Testis (tissue), 3 donors: Measurements from ENCODE around the gene CADM1. TPM values are rescaled to one million over a fixed set of nuclear protein-coding genes. Genes with fewer than 3 reads are reported as not detected.

Experiments
- DNase-seq: peaks from one replicate; pipeline ENCODE4 v3.0.0-alpha.2; 2019
- H3K27ac ChIP-seq, 2 donors: fragments of 200-600 bp; sonication (generic); one replicate each; pipeline ENCODE4 v1.5.1; 2019
- H3K27me3 ChIP-seq: fragments of 200-600 bp; sonication (generic); one replicate; pipeline ENCODE4 v1.5.1; 2019
- H3K36me3 ChIP-seq: fragments of 200-600 bp; sonication (generic); one replicate; pipeline ENCODE4 v1.5.1; 2017; ENCODE audit warnings: low read depth; ENCODE audit errors: missing control alignments
- H3K4me1 ChIP-seq: fragments of 200-600 bp; sonication (generic); one replicate; pipeline ENCODE4 v1.5.1; 2019
- H3K4me3 ChIP-seq, 2 donors: fragments of 200-600 bp; sonication (generic); one replicate each; pipeline ENCODE4 v1.5.1; 2017 to 2019
- H3K9me3 ChIP-seq: fragments of 200-600 bp; sonication (generic); one replicate; pipeline ENCODE4 v1.5.1; 2017
- POLR2A ChIP-seq: fragments of 450-650 bp; IDR thresholded peaks from one replicate; pipeline ENCODE4 v1.6.1; 2017; ENCODE audit warnings: antibody characterized with exemption, mild to moderate bottlenecking, moderate library complexity
- WGBS, 2 donors: methylation state at CpG; one replicate each; pipeline ENCODE4 v1.1.5; 2018; 5-methylcytosine and 5-hydroxymethylcytosine counted together
- intact Hi-C: fragments of 100-400 bp; cut with DNase I; formaldehyde crosslinking; loops from one replicate; pipeline ENCODE4 v1.15.1; 2023; ENCODE audit warnings: low total_unique reads
- polyA plus RNA-seq: library from polyadenylated mRNA; stranded (reverse); fragments of 350-450 nt; fragmentation: Illumina TruSeq; extraction: RNeasy Lipid Tissue Mini Kit (QIAGEN cat#74804); gene quantifications from one replicate; pipeline ENCODE4 v1.2.3, GENCODE V29; 2014; ENCODE audit warnings: low read depth, low replicate concordance; ENCODE audit not compliant: insufficient read depth
- total RNA-seq, 2 donors: library from RNA; depleted of rRNA; stranded (reverse); fragments of >200 nt; gene quantifications; one replicate each; pipeline ENCODE4 v1.2.3, GENCODE V29; 2016
- TF ChIP-seq, protein P1 (sequence below), 3 experiments: fragments of 450-650 bp in 2 of 3; fragments of 200-600 bp in 1 of 3; sonication (generic) in 1 of 3; IDR thresholded peaks; one replicate each; pipeline ENCODE4 v1.5.1; 2016 to 2019; ENCODE audit warnings: antibody characterized with exemption in 3 of 3, mild to moderate bottlenecking in 2 of 3, moderate library complexity in 1 of 3

Gene CADM1
- total and polyA plus RNA-seq, 3 donors from 2014 or later, result 135 to 230 (median 216) TPM

DNA sequence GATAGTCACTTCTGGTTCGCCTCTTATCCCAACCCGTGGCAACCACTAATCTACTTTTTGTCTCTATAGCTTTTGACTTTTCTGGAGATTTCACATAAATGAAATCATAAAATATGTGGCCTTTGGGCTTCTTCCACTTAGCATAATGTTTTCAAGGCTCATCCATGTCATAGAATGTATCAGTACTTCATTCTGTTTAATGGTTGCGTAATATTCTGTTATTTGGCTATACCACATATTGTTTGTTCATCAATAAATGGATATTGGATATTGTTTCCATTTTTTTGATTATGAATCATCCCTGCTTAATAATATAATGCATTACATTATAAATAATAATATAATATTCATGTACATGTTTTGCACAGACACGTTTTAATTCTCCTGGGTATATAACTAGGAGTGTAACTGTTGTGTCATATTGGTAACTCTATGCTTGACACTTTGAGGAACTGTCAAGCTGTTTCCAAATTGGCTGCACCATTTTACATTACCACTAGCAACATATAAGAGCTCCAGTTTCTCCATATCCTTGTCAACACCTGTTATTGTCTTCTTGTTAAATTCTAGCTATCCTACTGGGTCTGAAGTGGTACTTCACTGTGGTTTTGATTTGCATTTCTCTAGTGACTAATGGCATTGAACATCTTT is 181.5 kb downstream of the CADM1 start:
- H3K36me3 ChIP-seq, result no peaks in the 10 kb centered on the region
- H3K4me3 ChIP-seq, result no peak overlapping the region
- DNase-seq, result no peak
- H3K27me3 ChIP-seq, result no peaks in the 10 kb centered on the region
- no peaks in the 10 kb centered on the region for H3K9me3 ChIP-seq
- H3K4me1 ChIP-seq, result peaks cover 7% of the 10 kb centered on the region
- intact Hi-C loops, result no loop called here
- no peak for TF ChIP-seq POLR2A
- TF ChIP-seq, protein P1, sequence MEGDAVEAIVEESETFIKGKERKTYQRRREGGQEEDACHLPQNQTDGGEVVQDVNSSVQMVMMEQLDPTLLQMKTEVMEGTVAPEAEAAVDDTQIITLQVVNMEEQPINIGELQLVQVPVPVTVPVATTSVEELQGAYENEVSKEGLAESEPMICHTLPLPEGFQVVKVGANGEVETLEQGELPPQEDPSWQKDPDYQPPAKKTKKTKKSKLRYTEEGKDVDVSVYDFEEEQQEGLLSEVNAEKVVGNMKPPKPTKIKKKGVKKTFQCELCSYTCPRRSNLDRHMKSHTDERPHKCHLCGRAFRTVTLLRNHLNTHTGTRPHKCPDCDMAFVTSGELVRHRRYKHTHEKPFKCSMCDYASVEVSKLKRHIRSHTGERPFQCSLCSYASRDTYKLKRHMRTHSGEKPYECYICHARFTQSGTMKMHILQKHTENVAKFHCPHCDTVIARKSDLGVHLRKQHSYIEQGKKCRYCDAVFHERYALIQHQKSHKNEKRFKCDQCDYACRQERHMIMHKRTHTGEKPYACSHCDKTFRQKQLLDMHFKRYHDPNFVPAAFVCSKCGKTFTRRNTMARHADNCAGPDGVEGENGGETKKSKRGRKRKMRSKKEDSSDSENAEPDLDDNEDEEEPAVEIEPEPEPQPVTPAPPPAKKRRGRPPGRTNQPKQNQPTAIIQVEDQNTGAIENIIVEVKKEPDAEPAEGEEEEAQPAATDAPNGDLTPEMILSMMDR (IDR thresholded peaks at IDR 0.05), result no peak
- H3K27ac ChIP-seq, result no peak overlapping the region
- WGBS, 2 donors, result 82% methylated on average over 4 of the region's 4 CpGs

DNA sequence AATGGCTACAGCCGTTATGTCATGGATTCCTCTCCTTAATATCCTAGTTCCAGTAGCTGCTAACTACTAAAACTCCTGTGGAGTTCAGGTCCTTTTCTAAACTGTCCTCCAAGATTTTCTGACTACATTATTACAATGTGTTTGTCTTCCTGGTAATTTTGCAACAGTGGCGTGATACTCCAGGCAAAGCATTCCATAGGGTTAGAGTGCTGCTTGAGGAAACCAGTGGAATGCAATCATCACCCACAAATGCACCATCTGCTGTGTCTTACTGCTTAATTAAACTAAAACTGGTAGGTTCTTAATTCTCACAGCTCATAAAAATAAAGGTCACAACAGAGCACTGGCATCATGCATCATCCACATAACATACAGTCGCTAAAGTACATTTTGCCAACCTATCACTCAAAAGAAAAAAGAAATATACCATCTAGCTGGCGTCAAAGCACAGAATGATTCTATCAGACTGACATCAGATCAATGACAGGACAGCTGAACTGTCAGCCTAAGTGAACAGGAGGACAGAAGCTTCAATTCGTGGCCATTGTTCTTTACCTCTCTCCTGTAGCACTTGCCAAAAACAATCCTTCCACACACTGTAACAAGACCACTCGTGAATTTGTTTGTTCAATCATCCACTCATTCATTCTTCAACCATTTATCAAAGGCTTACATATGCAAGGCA is 182.5 kb downstream of the CADM1 start:
- Histone ChIP-seq H3K4me3 (no peak overlapping the region), H3K9me3 (no peaks in the 10 kb centered on the region), H3K27me3 (no peaks in the 10 kb centered on the region), H3K4me1 (peaks cover 7% of the 10 kb centered on the region), H3K36me3 (no peaks in the 10 kb centered on the region), H3K27ac (no peak overlapping the region)
- no peak for DNase-seq
- TF ChIP-seq, protein P1 (IDR thresholded peaks at IDR 0.05), result no peak
- TF ChIP-seq POLR2A, result no peak
- intact Hi-C loops, result no loop called here
- 73 to 74% methylated on average over 6 of the region's 6 CpGs for WGBS, 2 donors

DNA sequence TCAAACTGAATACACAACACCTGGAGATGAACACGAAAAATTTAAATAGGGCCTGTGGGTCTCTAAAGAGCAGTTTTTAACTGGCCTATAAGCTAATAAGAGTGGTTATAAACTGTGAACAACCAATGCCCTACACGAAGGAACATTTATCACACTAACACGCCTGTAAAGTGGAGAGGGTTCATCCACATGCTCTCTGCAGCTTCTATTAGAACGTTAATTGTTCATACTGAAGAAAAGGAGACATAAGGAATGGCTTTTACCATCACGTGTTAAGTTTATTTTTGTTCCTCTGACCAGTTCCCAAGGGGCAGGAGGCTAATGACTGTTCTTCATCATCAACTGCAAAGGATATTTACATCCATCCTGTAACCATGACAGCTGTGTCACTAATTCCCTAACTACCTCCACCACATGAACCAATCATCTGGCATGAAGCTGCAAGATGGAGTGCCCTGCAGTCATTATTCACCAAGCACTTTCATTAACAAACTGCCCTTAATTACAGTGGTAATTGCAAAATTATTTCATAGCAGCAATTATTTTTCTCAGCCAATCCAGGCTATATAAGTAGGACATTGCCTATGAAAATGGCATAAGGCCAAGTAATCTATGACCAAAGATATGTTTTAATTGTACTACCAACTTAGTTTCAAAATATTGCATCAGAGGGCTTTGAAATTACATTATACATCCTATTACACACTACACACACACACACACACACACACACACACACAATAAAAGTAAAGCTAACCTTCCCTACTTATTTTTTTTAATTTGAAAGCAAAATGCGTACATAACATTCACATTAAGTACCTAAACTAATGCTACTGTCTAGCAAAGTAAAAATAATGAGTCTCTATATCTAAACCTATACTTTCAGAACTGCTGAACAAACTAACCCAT is 186.7 kb downstream of the CADM1 start:
- TF ChIP-seq, protein P1 (IDR thresholded peaks at IDR 0.05), result no peak
- no peak for DNase-seq
- intact Hi-C loops, result no loop called here
- Histone ChIP-seq H3K4me3 (no peak overlapping the region), H3K36me3 (no peaks in the 10 kb centered on the region), H3K4me1 (peaks cover 4% of the 10 kb centered on the region), H3K27ac (no peak overlapping the region), H3K27me3 (no peaks in the 10 kb centered on the region), H3K9me3 (no peaks in the 10 kb centered on the region)
- 66 to 73% methylated on average over 6 of the region's 6 CpGs for WGBS, 2 donors

DNA sequence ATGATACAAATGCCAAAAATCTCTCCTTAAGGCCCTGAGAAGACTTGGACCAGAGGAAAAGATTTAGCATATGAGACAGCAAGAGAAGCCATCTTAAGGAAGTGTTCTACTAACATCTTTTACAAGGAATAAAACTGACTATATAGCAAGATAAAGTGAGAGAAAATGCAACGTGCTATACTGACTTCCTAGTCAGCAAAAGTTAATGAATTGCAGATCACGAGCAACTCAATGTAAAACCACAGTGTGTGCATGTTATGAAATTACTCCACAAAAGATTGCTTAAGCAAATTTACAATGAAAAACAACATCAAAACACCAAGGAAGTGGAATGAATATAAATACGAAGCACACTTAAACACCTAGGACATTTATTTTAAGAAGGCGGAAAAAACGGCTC is 187.5 kb downstream of the CADM1 start:
- TF ChIP-seq POLR2A, result no peak
- TF ChIP-seq, protein P1 (IDR thresholded peaks at IDR 0.05), result no peak
- no peak overlapping the region for H3K4me3 ChIP-seq

More for the DNA sequence above, 187.5 kb downstream of the CADM1 start:
- H3K36me3 ChIP-seq, result no peaks in the 10 kb centered on the region
- no peak overlapping the region for H3K27ac ChIP-seq
- WGBS, 2 donors, result 84 to 89% methylated on average over 5 of the region's 5 CpGs
- no peaks in the 10 kb centered on the region for H3K9me3 ChIP-seq
- H3K4me1 ChIP-seq, result peaks cover 4% of the 10 kb centered on the region
- intact Hi-C loops, result no loop called here
- H3K27me3 ChIP-seq, result no peaks in the 10 kb centered on the region
- no peak for DNase-seq
